HepG2 (cell line): Measurements from ENCODE around the gene PDK3.

Experiments used
- ELF3 ChIP-seq: IDR thresholded peaks from 2 replicates; pipeline ENCODE4 v1.6.1; 2016; ENCODE audit warnings: missing genetic modification reagents, missing compliant biosample characterization
- GATAD1 ChIP-seq: IDR thresholded peaks from 2 replicates; pipeline ENCODE4 v1.6.1; 2016; ENCODE audit warnings: missing genetic modification reagents, missing compliant biosample characterization
- MXD4 ChIP-seq: IDR thresholded peaks from 2 replicates; pipeline ENCODE4 v1.6.1; 2016; ENCODE audit warnings: mild to moderate bottlenecking, missing biosample characterization, missing genetic modification reagents
- PAX8 ChIP-seq: sonication (generic); formaldehyde crosslinking; IDR thresholded peaks from 2 replicates; pipeline ENCODE4 v1.8.0; 2022; ENCODE audit warnings: mild to moderate bottlenecking, missing genetic modification reagents, borderline replicate concordance
- ZMYM3 ChIP-seq: sonication (generic); formaldehyde crosslinking; IDR thresholded peaks from 2 replicates; pipeline ENCODE4 v1.5.1; 2020; ENCODE audit warnings: mild to moderate bottlenecking, missing genetic modification reagents

DNA sequence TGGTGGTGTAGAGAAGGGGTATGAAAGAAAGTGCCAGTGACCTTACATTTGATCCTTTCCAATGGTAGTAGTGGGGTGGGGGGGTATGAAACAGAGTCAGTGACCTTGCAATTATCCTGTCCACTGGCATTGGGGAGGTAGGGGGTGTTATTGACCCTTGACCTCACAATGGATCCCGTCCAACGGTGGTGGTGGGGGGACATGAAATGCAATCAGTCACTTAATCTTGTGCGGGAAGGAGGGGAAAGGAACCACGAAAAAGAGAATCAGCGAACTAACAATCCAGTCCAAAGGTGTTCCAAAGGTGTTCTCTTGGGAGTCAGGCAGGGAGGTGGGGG, 619 bp upstream of the PDK3 start:
- TF ChIP-seq MXD4 (CRISPR knock-in tag) (no peak), ZMYM3 (no peak), GATAD1 (CRISPR knock-in tag) (no peak), PAX8 (CRISPR knock-in tag) (no peak), ELF3 (CRISPR knock-in tag) (no peak)
